HG02970 (cell line): ENCODE data around the gene PNPLA2.

Source experiments
- ATAC-seq: cut with Tn5 transposase; IDR thresholded peaks from one replicate; pipeline ENCODE4 v1.9.1; 2021; ENCODE audit warnings: mild to moderate bottlenecking, moderate library complexity, moderate number of reproducible peaks; ENCODE audit not compliant: unreplicated experiment, low FRiP score

PNPLA2 gene

DNA sequence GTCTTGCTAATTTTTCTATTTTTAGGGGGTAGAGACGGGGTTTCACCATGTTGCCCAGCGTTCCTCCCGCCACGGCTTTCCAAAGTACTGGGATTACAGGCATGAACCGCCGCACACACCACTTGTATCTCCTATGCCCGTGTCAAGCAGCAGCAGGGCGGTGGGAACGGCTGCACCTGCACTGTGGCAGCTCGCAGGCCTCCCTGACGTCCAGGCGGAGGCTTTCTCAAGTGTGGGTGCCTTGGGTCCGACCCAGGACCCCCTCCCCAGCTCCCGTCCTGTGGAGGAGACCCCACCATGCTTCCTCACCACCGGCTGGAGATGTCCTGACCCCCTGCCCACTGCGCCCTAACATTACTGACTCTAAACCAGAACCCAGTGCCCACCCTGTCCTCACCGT lies 49.7 kb downstream of the PNPLA2 start:
- no peak for ATAC-seq

GRCh38 chr11:868802-869201 lies 50.1 kb downstream of the PNPLA2 start:
- no peak for ATAC-seq

- no peak for ATAC-seq
Measured at GRCh38 chr11:869399-870126, 50.8 kb downstream of the PNPLA2 start.

DNA sequence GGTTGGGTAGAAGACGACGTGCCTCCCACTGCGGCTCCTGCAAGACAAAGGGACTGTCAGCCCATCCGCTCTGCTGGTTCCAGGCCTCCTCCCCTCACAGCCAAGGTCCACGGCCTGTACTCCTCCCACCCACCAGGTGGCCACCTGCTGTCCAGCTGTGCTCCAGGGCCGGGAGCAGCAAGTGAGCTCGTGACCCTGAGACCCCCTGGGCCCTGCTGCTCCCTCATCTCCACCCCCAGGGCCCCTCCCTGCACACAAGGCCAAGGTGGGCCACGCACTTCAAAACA lies 51.4 kb downstream of the PNPLA2 start:
- no peak for ATAC-seq

DNA sequence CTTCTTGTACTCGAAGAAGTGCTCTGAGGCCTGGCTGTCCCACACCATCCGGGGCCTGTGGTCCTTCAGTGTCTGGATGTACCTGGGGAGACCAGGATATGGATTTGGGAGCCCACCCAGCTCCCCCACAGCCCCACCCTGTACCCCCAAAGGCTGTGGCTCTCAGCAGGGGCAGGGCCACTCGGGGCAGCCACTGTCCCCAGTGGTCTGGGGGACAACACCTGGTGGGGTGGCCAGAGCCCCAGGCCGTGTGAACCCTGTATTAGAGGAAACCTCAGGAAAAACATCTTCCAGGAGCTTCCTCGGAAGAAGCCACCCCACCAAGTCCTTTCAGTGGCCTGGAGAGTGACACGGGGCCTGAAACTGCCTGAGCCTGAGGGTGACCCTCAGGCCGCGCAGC lies 51.7 kb downstream of the PNPLA2 start:
- ATAC-seq: no peak

GRCh38 chr11:871472-871871 lies 52.8 kb downstream of the PNPLA2 start:
- no peak for ATAC-seq

- ATAC-seq: no peak
Measured at GRCh38 chr11:872799-873198, 54.1 kb downstream of the PNPLA2 start.

GRCh38 chr11:873706-874105 lies 55.0 kb downstream of the PNPLA2 start:
- ATAC-seq: no peak
